HepG2 (cell line): ENCODE data around the gene DDAH2. TPM values are rescaled to one million over a fixed set of nuclear protein-coding genes. Genes with fewer than 3 reads are reported as not detected.
A peak's percentile ranks its signal among the peaks of the same experiment; 100 is the strongest.

Experiments
- FOSL1 ChIP-seq: sonication (generic); formaldehyde crosslinking; IDR thresholded peaks from 2 replicates; pipeline ENCODE4 v1.9.0; 2021; ENCODE audit warnings: missing genetic modification reagents, borderline replicate concordance
- FOXJ3 ChIP-seq: sonication (generic); formaldehyde crosslinking; IDR thresholded peaks from 2 replicates; pipeline ENCODE4 v1.4.0; 2020; ENCODE audit warnings: missing genetic modification reagents, mild to moderate bottlenecking, borderline replicate concordance
- GFI1 ChIP-seq: sonication (generic); formaldehyde crosslinking; IDR thresholded peaks from 2 replicates; pipeline ENCODE4 v1.5.0; 2020; ENCODE audit warnings: missing genetic modification reagents, mild to moderate bottlenecking, borderline replicate concordance
- HOMEZ ChIP-seq: IDR thresholded peaks from 2 replicates; pipeline ENCODE4 v1.6.1; 2016; ENCODE audit warnings: low read depth
- NR3C1 ChIP-seq: sonication (generic); formaldehyde crosslinking; IDR thresholded peaks from 2 replicates; pipeline ENCODE4 v1.4.0; 2020; ENCODE audit warnings: missing genetic modification reagents
- RARA ChIP-seq: IDR thresholded peaks from 2 replicates; pipeline ENCODE4 v1.6.1; 2016; ENCODE audit warnings: missing genetic modification reagents, missing compliant biosample characterization
- RBAK ChIP-seq: sonication (generic); formaldehyde crosslinking; IDR thresholded peaks from 2 replicates; pipeline ENCODE4 v1.5.1; 2020; ENCODE audit warnings: mild to moderate bottlenecking, missing genetic modification reagents
- RNF219 ChIP-seq: sonication (generic); formaldehyde crosslinking; IDR thresholded peaks from 2 replicates; pipeline ENCODE4 v1.5.0; 2020; ENCODE audit warnings: mild to moderate bottlenecking, missing genetic modification reagents
- TARDBP ChIP-seq: sonication (generic); formaldehyde crosslinking; IDR thresholded peaks from 2 replicates; pipeline ENCODE4 v1.8.0; 2022; ENCODE audit warnings: mild to moderate bottlenecking, missing genetic modification reagents
- ZMAT5 ChIP-seq: sonication (generic); formaldehyde crosslinking; IDR thresholded peaks from 2 replicates; pipeline ENCODE4 v1.5.0; 2020; ENCODE audit warnings: mild to moderate bottlenecking, low read depth, missing genetic modification reagents, borderline replicate concordance
- ZNF17 ChIP-seq: sonication (generic); formaldehyde crosslinking; IDR thresholded peaks from 2 replicates; pipeline ENCODE4 v1.5.0; 2020; ENCODE audit warnings: mild to moderate bottlenecking, missing genetic modification reagents
- ZNF281 ChIP-seq: sonication (generic); formaldehyde crosslinking; IDR thresholded peaks from 2 replicates; pipeline ENCODE4 v1.4.0; 2020; ENCODE audit warnings: missing genetic modification reagents, borderline replicate concordance
- ZNF354B ChIP-seq: sonication (generic); formaldehyde crosslinking; IDR thresholded peaks from 2 replicates; pipeline ENCODE4 v1.8.0; 2022; ENCODE audit warnings: mild to moderate bottlenecking, missing genetic modification reagents
- ZNF576 ChIP-seq: sonication (generic); formaldehyde crosslinking; IDR thresholded peaks from 2 replicates; pipeline ENCODE4 v1.4.0; 2020; ENCODE audit warnings: mild to moderate bottlenecking, missing genetic modification reagents
- ZNF704 ChIP-seq: sonication (generic); formaldehyde crosslinking; IDR thresholded peaks from 2 replicates; pipeline ENCODE4 v1.8.1; 2023; ENCODE audit warnings: mild to moderate bottlenecking, inconsistent platforms, moderate library complexity, missing genetic modification reagents, borderline replicate concordance
- ZNF724P ChIP-seq: sonication (generic); formaldehyde crosslinking; IDR thresholded peaks from 2 replicates; pipeline ENCODE4 v1.8.0; 2022; ENCODE audit warnings: missing genetic modification reagents, borderline replicate concordance
- ZNF775 ChIP-seq: sonication (generic); formaldehyde crosslinking; IDR thresholded peaks from 2 replicates; pipeline ENCODE4 v1.4.0; 2020; ENCODE audit warnings: missing genetic modification reagents, mild to moderate bottlenecking, moderate library complexity, borderline replicate concordance
- polyA plus RNA-seq, 8 experiments: library from polyadenylated mRNA; depleted of rRNA in 3 of 8; stranded (reverse) in 7 of 8; unstranded in 1 of 8; fragments of >200 nt; fragmentation: Illumina TruSeq in 4 of 8; extraction: Trizol in 4 of 8; gene quantifications; 2 replicates each; pipeline versions ENCODE4 v1.2.1 to v1.2.3, GENCODE V29; 2011 to 2016; ENCODE audit warnings: low read depth in 4 of 8, missing spikeins in 1 of 8, mixed read lengths in 1 of 8; ENCODE audit not compliant: insufficient read depth in 1 of 8
- total RNA-seq, 5 experiments: library from RNA; depleted of rRNA; stranded (reverse); fragments of >200 nt; fragmentation: Illumina TruSeq; extraction: Trizol; gene quantifications; 2 replicates each; pipeline ENCODE4 v1.2.3, GENCODE V29; 2016; ENCODE audit warnings: low read depth in 1 of 5

The DDAH2 gene
- total and polyA plus RNA-seq, 2 of the 13 experiments (the other 11 are each of a cell fraction or from before 2014, with no cell fraction given): 16.4 to 21.1 TPM

GRCh38 chr6:31769684-31770371, 40.7 kb upstream of the DDAH2 start (continued):
- TF ChIP-seq RNF219 (CRISPR knock-in tag): no peak
- TF ChIP-seq ZNF576 (CRISPR knock-in tag): no peak
- TF ChIP-seq FOSL1 (CRISPR knock-in tag): no peak
- TF ChIP-seq ZNF281 (CRISPR knock-in tag): peak; percentile 50; the same call in 1 of the 2 replicates
- TF ChIP-seq ZNF704 (CRISPR knock-in tag): no peak
- no peak for TF ChIP-seq ZNF17 (CRISPR knock-in tag)
- no peak for TF ChIP-seq FOXJ3 (CRISPR knock-in tag)
- no peak for TF ChIP-seq NR3C1
- TF ChIP-seq ZMAT5 (CRISPR knock-in tag): no peak
- no peak for TF ChIP-seq GFI1 (CRISPR knock-in tag)
- TF ChIP-seq RARA: 0 out of 2 replicates have a peak, but pooled peaks have one; percentile 21
- TF ChIP-seq ZNF354B (CRISPR knock-in tag): no peak
- TF ChIP-seq HOMEZ (CRISPR knock-in tag): peak; percentile 48; the same call in 1 of the 2 replicates
- no peak for TF ChIP-seq ZNF724P (CRISPR knock-in tag)
- TF ChIP-seq RBAK (CRISPR knock-in tag): no peak
- no peak for TF ChIP-seq TARDBP
- TF ChIP-seq ZNF775 (CRISPR knock-in tag): no peak
